Gastrocnemius medialis (tissue), 4 donors: ENCODE data around the gene GRPEL1.

Source experiments
- CTCF ChIP-seq, 5 experiments: fragments of 450-650 bp in 3 of 5; fragments of 200-600 bp in 2 of 5; sonication (generic) in 2 of 5; IDR thresholded peaks in 4 of 5; conservative IDR thresholded peaks in 1 of 5; 1 replicate in 4 of 5; 2 replicates in 1 of 5; pipeline ENCODE4 v1.5.1; 2016 to 2019; ENCODE audit warnings: antibody characterized with exemption in 5 of 5, mild to moderate bottlenecking in 3 of 5, moderate library complexity in 3 of 5
- POLR2A ChIP-seq, 2 donors: fragments of 450-650 bp; IDR thresholded peaks; one replicate each; pipeline ENCODE4 v1.6.1; 2017; ENCODE audit warnings: antibody characterized with exemption in 2 of 2, mild to moderate bottlenecking in 2 of 2, moderate library complexity in 2 of 2

- no peak for TF ChIP-seq POLR2A (IDR thresholded peaks at IDR 0.05)
- TF ChIP-seq CTCF (IDR thresholded peaks at IDR 0.05 in 4 of 5, conservative IDR thresholded peaks at IDR 0.05 in 1 of 5): no peak
Measured at GRCh38 chr4:7115557-7116340, 47.9 kb upstream of the GRPEL1 start.
